HG03342 (cell line): ENCODE results near the gene ZBTB25.

ENCODE experiments used
- ATAC-seq: cut with Tn5 transposase; IDR thresholded peaks from one replicate; pipeline ENCODE4 v1.9.1; 2021; ENCODE audit warnings: mild to moderate bottlenecking, moderate library complexity; ENCODE audit not compliant: unreplicated experiment

Gene ZBTB25

GRCh38 chr14:64444984-64445845, 58.4 kb downstream of the ZBTB25 start:
- ATAC-seq: peak; percentile 96

GRCh38 chr14:64444140-64444539, 59.5 kb downstream of the ZBTB25 start:
- no peak for ATAC-seq

DNA sequence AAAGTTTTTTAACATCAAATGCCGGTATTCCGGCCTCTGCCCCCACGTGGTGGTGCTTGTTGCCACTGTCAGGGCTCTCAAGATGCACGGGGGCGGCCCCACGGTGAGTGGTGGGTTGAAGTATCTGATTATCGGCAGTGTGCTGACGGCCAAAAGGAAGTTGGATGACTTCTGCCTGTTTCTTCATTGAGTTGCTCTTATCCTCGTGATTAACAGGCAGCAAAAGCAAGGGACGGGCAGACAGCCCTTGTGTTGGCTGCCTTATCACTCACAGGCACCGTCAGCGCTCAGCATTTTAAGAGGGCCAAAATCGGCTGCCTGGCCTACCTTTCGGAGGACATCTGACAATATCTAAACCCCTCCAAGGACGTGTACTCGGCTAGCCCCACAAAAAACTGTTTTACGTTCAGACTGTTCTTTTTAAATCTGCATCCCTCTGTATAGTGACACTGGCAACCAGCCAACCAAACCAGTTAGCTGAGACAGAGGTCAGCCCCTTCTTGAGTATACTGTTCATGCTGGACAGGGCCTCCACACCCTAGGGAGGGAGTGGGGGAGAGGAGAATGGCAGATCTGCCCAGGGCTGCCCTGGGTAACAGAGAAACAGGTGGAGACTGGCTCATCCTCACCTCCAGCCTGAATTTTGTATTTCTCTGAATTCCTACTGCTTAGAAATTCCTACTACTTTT, 61.2 kb downstream of the ZBTB25 start:
- ATAC-seq: no peak

- no peak for ATAC-seq
Observed at GRCh38 chr14:64440494-64440893, 63.1 kb downstream of the ZBTB25 start.

- no peak for ATAC-seq
Observed at GRCh38 chr14:64439141-64439540, 64.5 kb downstream of the ZBTB25 start.

DNA sequence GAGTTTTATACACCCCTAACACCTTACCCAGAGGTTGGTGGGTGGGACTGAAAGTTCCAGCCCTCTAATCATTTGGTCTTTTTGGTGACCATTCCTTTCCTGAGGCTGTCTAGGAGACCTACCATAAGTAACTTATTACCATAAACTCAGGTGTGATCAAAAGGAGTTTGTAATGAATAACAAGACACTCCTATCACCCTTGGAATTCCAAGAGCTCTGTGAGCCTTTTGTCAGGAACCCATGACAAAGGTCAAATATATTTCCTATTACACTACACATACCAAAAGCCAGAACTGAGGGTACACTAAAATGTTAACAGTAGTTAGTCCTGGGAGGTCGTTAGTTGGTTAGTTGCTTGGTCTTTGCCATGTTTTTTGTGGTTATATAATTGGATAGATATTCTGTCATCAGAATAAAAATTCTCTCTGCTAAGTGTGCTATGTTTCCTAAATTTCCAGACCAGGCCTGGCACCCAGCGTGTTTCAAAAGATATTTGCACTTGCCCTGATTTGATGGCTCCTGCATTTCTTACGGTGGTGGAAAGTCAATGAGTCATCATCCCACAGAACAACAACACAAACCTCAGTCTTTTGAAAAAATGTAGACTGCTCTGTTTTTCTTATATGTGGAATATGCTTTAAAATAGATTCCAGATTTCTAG, 65.3 kb downstream of the ZBTB25 start:
- no peak for ATAC-seq

- ATAC-seq: no peak
Observed at GRCh38 chr14:64434528-64434927, 69.1 kb downstream of the ZBTB25 start.

GRCh38 chr14:64423987-64424386, 79.7 kb downstream of the ZBTB25 start:
- no peak for ATAC-seq

- ATAC-seq: no peak
Observed at GRCh38 chr14:64422756-64423155, 80.9 kb downstream of the ZBTB25 start.

DNA sequence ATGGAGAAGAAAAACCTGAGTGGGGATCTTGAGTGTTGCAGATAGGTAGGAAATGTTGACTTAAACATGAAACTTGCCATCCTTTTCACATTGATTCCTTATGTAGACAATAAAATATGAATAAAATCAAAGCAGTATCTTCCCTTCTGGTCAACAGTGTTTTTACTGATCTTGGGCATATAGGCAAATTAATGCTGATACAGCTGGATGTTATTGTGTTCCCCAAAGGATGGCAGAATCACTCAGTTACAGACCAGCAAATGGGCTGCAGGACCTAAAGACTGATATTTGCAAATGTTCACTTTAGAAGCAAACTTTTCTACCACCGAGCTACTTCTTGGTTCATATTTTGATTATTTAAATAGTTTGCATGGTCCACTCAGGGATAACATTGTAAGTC, 81.6 kb downstream of the ZBTB25 start:
- ATAC-seq: no peak

- no peak for ATAC-seq
Observed at GRCh38 chr14:64421166-64421565, 82.5 kb downstream of the ZBTB25 start.

- ATAC-seq: no peak
Observed at GRCh38 chr14:64419003-64419402, 84.6 kb downstream of the ZBTB25 start.

GRCh38 chr14:64417771-64418125, 85.9 kb downstream of the ZBTB25 start:
- ATAC-seq: no peak

- ATAC-seq: no peak
Observed at GRCh38 chr14:64417055-64417770, 86.4 kb downstream of the ZBTB25 start.

DNA sequence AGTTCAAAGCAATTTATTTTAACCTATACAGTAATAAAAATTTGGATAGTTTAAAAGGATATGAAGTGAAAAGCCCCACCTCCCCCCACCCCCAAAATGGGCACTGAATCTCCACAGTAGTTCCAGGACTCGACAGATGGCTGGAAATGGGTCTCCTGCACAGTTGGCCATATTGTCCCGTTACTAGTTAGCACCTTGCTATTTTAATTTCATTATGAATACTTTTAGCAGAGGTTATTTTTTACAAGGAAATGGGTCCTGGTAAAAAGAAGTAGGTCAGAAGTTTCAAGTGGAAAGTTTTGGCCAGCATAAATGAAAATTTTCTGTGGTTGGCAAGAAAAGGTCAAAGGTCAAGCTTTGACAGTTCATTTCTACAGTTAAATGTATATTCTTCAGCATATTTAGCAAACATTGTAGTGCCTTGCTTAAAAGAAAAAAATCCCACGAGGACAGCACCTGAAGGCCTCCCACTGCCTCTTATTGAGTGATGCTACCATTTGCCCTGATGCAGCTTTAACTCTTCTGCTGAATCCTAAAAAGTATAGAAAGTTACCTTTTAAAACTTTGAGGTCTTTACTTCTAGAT, 87.2 kb downstream of the ZBTB25 start:
- no peak for ATAC-seq

- no peak for ATAC-seq
Observed at GRCh38 chr14:64412237-64412636, 91.4 kb downstream of the ZBTB25 start.

DNA sequence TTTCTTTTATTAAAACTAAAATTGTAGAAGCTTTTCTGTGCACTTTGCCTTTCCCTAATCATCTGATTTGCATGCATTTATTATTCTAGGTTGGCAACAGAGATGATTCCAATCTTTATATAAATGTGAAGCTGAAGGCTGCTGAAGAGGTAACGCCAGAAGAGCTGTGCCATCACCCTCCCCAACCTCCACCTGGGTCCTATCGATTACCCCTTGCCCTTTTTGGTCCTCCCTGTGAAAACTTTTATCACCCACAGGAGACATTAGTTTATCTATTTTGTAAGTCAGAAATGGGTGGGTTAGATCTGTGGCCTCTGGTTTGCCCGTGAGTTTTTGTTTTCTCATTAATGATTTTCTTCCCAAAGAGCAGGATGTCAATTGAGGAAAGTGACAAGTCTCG, 92.6 kb downstream of the ZBTB25 start:
- no peak for ATAC-seq

- ATAC-seq: no peak
Observed at GRCh38 chr14:64410084-64410774, 93.4 kb downstream of the ZBTB25 start.

- ATAC-seq: no peak
Observed at GRCh38 chr14:64409126-64409920, 94.3 kb downstream of the ZBTB25 start.
